Measurements from ENCODE around the gene FBXO9. TPM values are rescaled to one million over a fixed set of nuclear protein-coding genes. Genes with fewer than 3 reads are reported as not detected.
"Not testable (repeated sequence)": the region's sequence is repeated elsewhere in the genome, so short reads cannot be mapped to it uniquely, and the experiment has no call there.

Gene FBXO9
- total RNA-seq, 1 donor from 2014 or later = 65.2 TPM

- no peak overlapping the region for H3K4me3 Mint-ChIP-seq
- no peaks in the 10 kb centered on the region for H3K27me3 Mint-ChIP-seq
- intact Hi-C loops (cut with micrococcal nuclease) = no loop called here
- DNase-seq = no peak
- H3K4me1 Mint-ChIP-seq = no peaks in the 10 kb centered on the region
- no peak overlapping the region for H3K27ac Mint-ChIP-seq
- peaks cover 36% of the 10 kb centered on the region for H3K36me3 Mint-ChIP-seq (ENCODE audit: low read depth)
- peaks cover 6% of the 10 kb centered on the region for H3K9me3 Mint-ChIP-seq
Observed at GRCh38 chr6:53035549-53036213, 29.5 kb upstream of the FBXO9 start.

GRCh38 chr6:53038141-53038540 lies 27.1 kb upstream of the FBXO9 start:
- Mint-ChIP-seq H3K27me3 (no peaks in the 10 kb centered on the region), H3K27ac (no peak overlapping the region), H3K9me3 (peaks cover 6% of the 10 kb centered on the region), H3K36me3 (ENCODE audit: low read depth) (peaks cover 41% of the 10 kb centered on the region), H3K4me1 (no peaks in the 10 kb centered on the region), H3K4me3 (no peak overlapping the region)
- intact Hi-C loops (cut with micrococcal nuclease) = no loop called here
- no peak for DNase-seq

- Mint-ChIP-seq H3K36me3 (ENCODE audit: low read depth) (peaks cover 40% of the 10 kb centered on the region), H3K4me3 (no peak overlapping the region), H3K4me1 (no peaks in the 10 kb centered on the region), H3K27ac (no peak overlapping the region), H3K9me3 (peaks cover 6% of the 10 kb centered on the region), H3K27me3 (no peaks in the 10 kb centered on the region)
- intact Hi-C loops (cut with micrococcal nuclease) = no loop called here
- DNase-seq = no peak
Observed at GRCh38 chr6:53038596-53038995, 26.6 kb upstream of the FBXO9 start.

GRCh38 chr6:53041356-53041755 lies 23.8 kb upstream of the FBXO9 start:
- H3K27ac Mint-ChIP-seq = no peak overlapping the region
- no peak overlapping the region for H3K4me3 Mint-ChIP-seq
- H3K27me3 Mint-ChIP-seq = no peaks in the 10 kb centered on the region
- no peak for DNase-seq
- intact Hi-C loops (cut with micrococcal nuclease) = no loop called here
- no peaks in the 10 kb centered on the region for H3K4me1 Mint-ChIP-seq
- H3K36me3 Mint-ChIP-seq (ENCODE audit: low read depth) = peaks cover 31% of the 10 kb centered on the region
- peaks cover 6% of the 10 kb centered on the region for H3K9me3 Mint-ChIP-seq

- H3K27me3 Mint-ChIP-seq = no peaks in the 10 kb centered on the region
- peaks cover 6% of the 10 kb centered on the region for H3K9me3 Mint-ChIP-seq
- intact Hi-C loops (cut with micrococcal nuclease) = no loop called here
- H3K4me1 Mint-ChIP-seq = no peaks in the 10 kb centered on the region
- peaks cover 28% of the 10 kb centered on the region for H3K36me3 Mint-ChIP-seq (ENCODE audit: low read depth)
- no peak overlapping the region for H3K4me3 Mint-ChIP-seq
- no peak overlapping the region for H3K27ac Mint-ChIP-seq
- no peak for DNase-seq
Observed at GRCh38 chr6:53042112-53042511, 23.1 kb upstream of the FBXO9 start.

- no peak for DNase-seq
- H3K36me3 Mint-ChIP-seq (ENCODE audit: low read depth) = peaks cover 26% of the 10 kb centered on the region
- no peak overlapping the region for H3K4me3 Mint-ChIP-seq
- peaks cover 10% of the 10 kb centered on the region for H3K4me1 Mint-ChIP-seq
- intact Hi-C loops (cut with micrococcal nuclease) = no loop called here
- peaks cover 6% of the 10 kb centered on the region for H3K9me3 Mint-ChIP-seq
- no peaks in the 10 kb centered on the region for H3K27me3 Mint-ChIP-seq
- no peak overlapping the region for H3K27ac Mint-ChIP-seq
Observed at GRCh38 chr6:53043581-53043980, 21.6 kb upstream of the FBXO9 start.

- H3K4me3 Mint-ChIP-seq = no peak overlapping the region
- intact Hi-C loops (cut with micrococcal nuclease) = no loop called here
- H3K36me3 Mint-ChIP-seq (ENCODE audit: low read depth) = peaks cover 25% of the 10 kb centered on the region
- peaks cover 15% of the 10 kb centered on the region for H3K4me1 Mint-ChIP-seq
- H3K27me3 Mint-ChIP-seq = no peaks in the 10 kb centered on the region
- DNase-seq = no peak
- no peak overlapping the region for H3K27ac Mint-ChIP-seq
- H3K9me3 Mint-ChIP-seq = peaks cover 6% of the 10 kb centered on the region
Observed at GRCh38 chr6:53044071-53044470, 21.1 kb upstream of the FBXO9 start.

GRCh38 chr6:53044572-53044971 lies 20.6 kb upstream of the FBXO9 start:
- intact Hi-C loops (cut with micrococcal nuclease) = no loop called here
- no peak overlapping the region for H3K4me3 Mint-ChIP-seq
- no peaks in the 10 kb centered on the region for H3K27me3 Mint-ChIP-seq
- H3K9me3 Mint-ChIP-seq = peaks cover 5% of the 10 kb centered on the region
- H3K27ac Mint-ChIP-seq = no peak overlapping the region
- H3K36me3 Mint-ChIP-seq (ENCODE audit: low read depth) = peaks cover 22% of the 10 kb centered on the region
- H3K4me1 Mint-ChIP-seq = peaks cover 18% of the 10 kb centered on the region
- no peak for DNase-seq

GRCh38 chr6:53045891-53046673 lies 19.1 kb upstream of the FBXO9 start:
- H3K4me3 Mint-ChIP-seq = no peak overlapping the region
- no peak for DNase-seq
- H3K4me1 Mint-ChIP-seq = peaks cover 18% of the 10 kb centered on the region
- intact Hi-C loops (cut with micrococcal nuclease) = no loop called here
- no peaks in the 10 kb centered on the region for H3K27me3 Mint-ChIP-seq
- H3K9me3 Mint-ChIP-seq = no peaks in the 10 kb centered on the region
- no peak overlapping the region for H3K27ac Mint-ChIP-seq
- peaks cover 8% of the 10 kb centered on the region for H3K36me3 Mint-ChIP-seq (ENCODE audit: low read depth)

GRCh38 chr6:53048431-53049195 lies 16.6 kb upstream of the FBXO9 start:
- Mint-ChIP-seq H3K9me3 (no peaks in the 10 kb centered on the region), H3K36me3 (ENCODE audit: low read depth) (peaks cover 12% of the 10 kb centered on the region), H3K4me1 (peaks cover 18% of the 10 kb centered on the region), H3K27me3 (no peaks in the 10 kb centered on the region), H3K4me3 (peak overlapping the region; percentile 72), H3K27ac (peak overlapping the region; percentile 21)
- DNase-seq = peak; percentile 65
- intact Hi-C loops (cut with micrococcal nuclease) = no loop called here

GRCh38 chr6:53049415-53049814 lies 15.8 kb upstream of the FBXO9 start:
- Mint-ChIP-seq H3K27ac (no peak overlapping the region), H3K36me3 (ENCODE audit: low read depth) (peaks cover 12% of the 10 kb centered on the region), H3K9me3 (no peaks in the 10 kb centered on the region), H3K4me3 (no peak overlapping the region), H3K4me1 (peaks cover 18% of the 10 kb centered on the region), H3K27me3 (no peaks in the 10 kb centered on the region)
- intact Hi-C loops (cut with micrococcal nuclease) = no loop called here
- no peak for DNase-seq

- Mint-ChIP-seq H3K4me1 (peaks cover 18% of the 10 kb centered on the region), H3K36me3 (ENCODE audit: low read depth) (peaks cover 12% of the 10 kb centered on the region)
- H3K27me3 Mint-ChIP-seq; intact Hi-C loops (cut with micrococcal nuclease); DNase-seq; H3K27ac Mint-ChIP-seq; H3K9me3 Mint-ChIP-seq; H3K4me3 Mint-ChIP-seq: not testable (repeated sequence)
Observed at GRCh38 chr6:53052152-53052551, 13.1 kb upstream of the FBXO9 start.

GRCh38 chr6:53054532-53054931 lies 10.7 kb upstream of the FBXO9 start:
- intact Hi-C loops (cut with micrococcal nuclease) = no loop called here
- peaks cover 10% of the 10 kb centered on the region for H3K36me3 Mint-ChIP-seq (ENCODE audit: low read depth)
- H3K27me3 Mint-ChIP-seq = no peaks in the 10 kb centered on the region
- H3K9me3 Mint-ChIP-seq = no peaks in the 10 kb centered on the region
- DNase-seq = no peak
- no peak overlapping the region for H3K27ac Mint-ChIP-seq
- H3K4me1 Mint-ChIP-seq = peaks cover 10% of the 10 kb centered on the region
- no peak overlapping the region for H3K4me3 Mint-ChIP-seq

- no peak for DNase-seq
- intact Hi-C loops (cut with micrococcal nuclease) = no loop called here
- H3K27me3 Mint-ChIP-seq = no peaks in the 10 kb centered on the region
- no peaks in the 10 kb centered on the region for H3K9me3 Mint-ChIP-seq
- peaks cover 24% of the 10 kb centered on the region for H3K4me1 Mint-ChIP-seq
- no peak overlapping the region for H3K4me3 Mint-ChIP-seq
- H3K36me3 Mint-ChIP-seq (ENCODE audit: low read depth) = peaks cover 9% of the 10 kb centered on the region
- no peak overlapping the region for H3K27ac Mint-ChIP-seq
Observed at GRCh38 chr6:53055873-53056272, 9.3 kb upstream of the FBXO9 start.
